NCI-H2107 treated with DMSO at 0.1 percent for 48 hours (cell line): Measurements from ENCODE around the gene STX2.
A peak's percentile ranks its signal among the peaks of the same experiment; 100 is the strongest.
"Not testable (repeated sequence)": the region's sequence is repeated elsewhere in the genome, so short reads cannot be mapped to it uniquely, and the experiment has no call there.

ENCODE experiments used
- DNase-seq: peaks from one replicate; lab custom pipeline; 2025; ENCODE audit not compliant: unreplicated experiment; lab: John Stamatoyannopoulos, UW

STX2 gene

GRCh38 chr12:130870442-130871285, 31.6 kb upstream of the STX2 start:
- no peak for DNase-seq

- DNase-seq: no peak
Observed at GRCh38 chr12:130868412-130868811, 29.4 kb upstream of the STX2 start.

GRCh38 chr12:130863298-130863697, 24.2 kb upstream of the STX2 start:
- no peak for DNase-seq

- DNase-seq: not testable (repeated sequence)
Observed at GRCh38 chr12:130862771-130863170, 23.7 kb upstream of the STX2 start.

GRCh38 chr12:130862161-130862560, 23.1 kb upstream of the STX2 start:
- DNase-seq: no peak

- no peak for DNase-seq
Observed at GRCh38 chr12:130860311-130860710, 21.3 kb upstream of the STX2 start.

GRCh38 chr12:130859161-130859560, 20.1 kb upstream of the STX2 start:
- no peak for DNase-seq

- DNase-seq: no peak
Observed at GRCh38 chr12:130858084-130858483, 19.0 kb upstream of the STX2 start.

- DNase-seq: no peak
Observed at GRCh38 chr12:130856088-130856487, 17.0 kb upstream of the STX2 start.

- DNase-seq: no peak
Observed at GRCh38 chr12:130850418-130851021, 11.5 kb upstream of the STX2 start.

- no peak for DNase-seq
Observed at GRCh38 chr12:130849561-130850417, 10.7 kb upstream of the STX2 start.

- DNase-seq: not testable (repeated sequence)
Observed at GRCh38 chr12:130848785-130849305, 9.8 kb upstream of the STX2 start.

GRCh38 chr12:130848105-130848504, 9.1 kb upstream of the STX2 start:
- not testable (repeated sequence) for DNase-seq

GRCh38 chr12:130847112-130847511, 8.1 kb upstream of the STX2 start:
- DNase-seq: no peak

- no peak for DNase-seq
Observed at GRCh38 chr12:130846369-130846768, 7.3 kb upstream of the STX2 start.

- DNase-seq: no peak
Observed at GRCh38 chr12:130839770-130840404, 837 bp upstream of the STX2 start.

- peak; percentile 19 for DNase-seq
Observed at GRCh38 chr12:130838284-130838950, 633 bp downstream of the STX2 start.

- DNase-seq: no peak
Observed at GRCh38 chr12:130835436-130835835, 3.6 kb downstream of the STX2 start.

GRCh38 chr12:130835011-130835410, 4.0 kb downstream of the STX2 start:
- DNase-seq: no peak

GRCh38 chr12:130832561-130833209, 6.4 kb downstream of the STX2 start:
- DNase-seq: no peak
